Pons (tissue), 1 donor: ENCODE results near the gene KIDINS220.

ENCODE experiments used
- DNase-seq: peaks from one replicate; pipeline ENCODE4 v3.0.0-alpha.2; 2016; ENCODE audit warnings: low spot score

Gene KIDINS220

DNA sequence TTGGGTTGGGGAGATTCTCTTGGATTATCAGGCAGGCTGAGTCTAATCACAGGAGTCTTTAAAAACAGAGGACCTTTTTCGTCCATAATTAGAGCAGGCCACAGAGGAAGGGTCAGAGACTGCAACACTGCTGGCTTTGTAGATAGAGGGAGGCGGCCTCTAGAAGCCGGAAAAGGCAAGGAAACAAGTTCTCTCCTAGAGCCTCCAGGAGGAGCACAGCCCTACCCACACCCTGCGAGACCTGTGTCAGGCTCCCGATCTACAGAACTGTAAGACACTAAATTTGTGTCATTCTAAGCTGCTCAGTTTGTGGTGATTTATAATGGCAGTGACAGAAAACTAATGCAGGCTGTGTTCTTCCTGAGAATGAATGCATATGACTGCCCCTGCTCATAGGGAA is 140.2 kb downstream of the KIDINS220 start:
- DNase-seq, result no peak

DNA sequence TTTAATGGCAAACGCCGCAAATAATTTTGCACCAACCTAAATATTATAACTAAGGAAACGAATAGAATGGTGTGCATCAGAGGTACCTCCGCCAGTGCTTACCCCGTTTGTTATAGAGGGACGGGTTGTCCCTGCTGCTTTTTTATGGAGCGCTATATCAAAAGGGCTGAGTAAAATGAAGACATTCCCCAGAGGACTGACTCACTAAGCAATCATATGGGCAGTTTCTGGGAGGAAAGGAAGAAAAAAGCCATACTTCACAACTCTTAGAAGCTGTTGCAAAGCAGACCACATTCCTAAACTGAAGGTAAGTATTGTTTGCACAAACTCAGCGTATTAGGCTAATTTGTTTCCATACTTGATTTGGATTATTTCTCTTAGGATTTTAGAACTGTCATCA is 142.7 kb downstream of the KIDINS220 start:
- DNase-seq, result no peak

GRCh38 chr2:8693157-8693821 is 144.1 kb downstream of the KIDINS220 start:
- DNase-seq, result peak; percentile 24

- DNase-seq, result no peak
These were observed 144.6 kb downstream of the KIDINS220 start for GRCh38 chr2:8692783-8693156.

- DNase-seq, result no peak
These were observed 145.5 kb downstream of the KIDINS220 start for GRCh38 chr2:8691859-8692437.

- peak; percentile 30 for DNase-seq
These were observed 151.6 kb downstream of the KIDINS220 start for GRCh38 chr2:8685697-8686358.

GRCh38 chr2:8684878-8685696 is 152.3 kb downstream of the KIDINS220 start:
- no peak for DNase-seq

DNA sequence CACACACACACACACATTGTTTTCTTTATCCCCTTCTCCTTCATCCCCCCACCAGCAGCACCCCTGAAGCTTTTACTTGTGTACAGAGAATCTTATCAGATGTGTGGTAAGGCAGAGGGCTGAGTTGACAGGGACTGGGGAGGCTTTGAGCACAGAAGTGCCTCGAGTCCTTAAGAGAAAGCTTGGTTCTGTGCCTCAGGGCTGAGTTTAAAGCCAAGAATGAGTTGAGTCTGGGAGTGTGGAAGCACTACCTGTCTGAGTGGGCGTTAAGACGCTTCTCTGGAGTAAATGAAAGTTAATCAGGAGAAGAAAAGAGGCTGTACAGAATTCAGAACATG is 152.9 kb downstream of the KIDINS220 start:
- DNase-seq, result peak; percentile 60

DNA sequence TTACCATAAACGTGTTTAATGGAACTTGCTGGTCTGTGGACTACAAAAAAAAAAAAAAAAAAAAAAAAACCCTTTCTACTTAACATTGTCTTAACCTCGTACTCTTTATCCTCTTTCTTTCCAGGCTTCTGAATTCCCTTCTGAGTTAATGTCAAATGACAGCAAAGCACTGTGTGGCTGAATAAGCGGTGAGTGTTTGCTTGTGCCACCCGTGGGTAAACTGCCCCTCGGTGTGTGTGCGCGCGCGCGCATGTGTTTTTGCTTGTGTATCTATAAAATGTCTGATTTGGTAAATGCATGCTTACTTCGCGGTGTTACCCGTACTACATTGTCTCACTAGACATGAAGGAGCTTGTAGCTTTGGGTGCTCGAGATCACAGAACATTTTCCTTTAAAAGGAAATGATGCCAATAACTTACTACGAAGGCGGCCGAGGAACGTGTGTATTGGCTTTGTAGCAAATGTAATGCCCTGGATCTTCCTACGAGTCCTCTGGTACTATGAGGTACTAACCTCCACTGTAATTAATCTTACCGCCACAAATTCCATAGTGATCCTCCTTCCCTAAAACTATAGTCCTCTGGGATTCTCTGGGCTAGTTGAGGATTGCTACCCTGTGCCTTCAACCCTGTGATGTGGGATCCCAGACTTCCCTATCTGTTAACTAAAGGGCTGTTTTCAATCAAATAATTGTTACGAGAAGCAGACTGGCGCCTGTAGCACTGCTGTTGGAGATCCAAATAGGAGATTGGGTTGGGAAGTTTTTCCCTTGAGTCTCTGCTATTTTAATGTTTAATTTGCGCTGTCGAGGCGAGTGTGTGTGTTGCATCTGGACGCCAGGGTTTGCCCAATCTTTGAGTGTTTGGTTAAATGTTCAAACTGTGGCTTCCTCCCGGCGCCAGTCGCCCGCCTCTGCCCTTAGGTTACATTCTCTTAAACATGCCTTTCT is 154.4 kb downstream of the KIDINS220 start:
- DNase-seq, result peak; percentile 71

- peak; percentile 99 for DNase-seq
These were observed 155.4 kb downstream of the KIDINS220 start, which contains the start of gene ID2 for GRCh38 chr2:8681786-8682692. Gene ID2, plus strand, starts transcription at chr2:8682056. Its CDS starts 110 bp downstream, at chr2:8682166.

DNA sequence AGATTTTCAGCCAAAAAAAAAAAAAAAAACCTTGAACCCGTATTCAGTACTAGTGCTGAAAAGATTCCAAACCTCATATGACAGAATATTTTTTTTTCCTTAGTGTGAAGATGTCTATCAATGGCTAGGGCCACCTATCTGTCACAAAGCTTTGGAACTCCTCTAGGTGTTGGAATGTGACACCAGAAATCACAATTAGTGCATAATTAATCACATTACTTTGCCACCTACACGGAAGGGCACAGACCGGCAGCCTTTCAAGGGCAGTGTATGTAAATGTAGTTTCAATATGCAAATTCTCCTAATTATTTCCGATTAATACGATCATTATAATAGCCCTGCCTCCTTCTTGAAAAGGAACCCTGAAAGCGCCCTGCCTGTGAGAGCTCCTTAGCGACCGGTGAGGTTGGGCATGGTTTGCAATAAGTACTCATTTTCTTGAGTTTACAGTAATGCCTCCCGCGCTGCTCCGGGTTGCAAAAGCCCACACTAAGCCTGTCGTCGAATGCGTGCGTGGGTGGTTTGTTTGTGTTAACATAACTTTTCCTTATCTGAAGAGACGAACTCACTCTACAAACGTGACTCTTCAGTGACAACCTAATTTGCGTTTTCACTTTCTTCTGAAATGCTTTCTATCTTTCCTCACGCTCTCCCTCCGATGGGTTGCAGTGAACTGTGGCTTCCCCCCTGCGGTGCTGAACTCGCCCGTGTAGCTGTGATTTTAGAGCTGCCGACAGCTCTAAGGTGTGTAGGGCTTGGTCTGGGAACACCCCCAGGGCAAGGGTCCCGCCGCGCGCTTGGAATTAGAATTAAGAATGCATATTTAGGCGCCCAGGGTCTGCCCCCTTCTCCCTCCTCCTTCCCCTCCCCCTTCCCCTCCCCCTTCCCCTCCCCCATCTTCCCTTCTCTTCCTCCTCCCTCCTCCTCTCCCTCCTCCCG is 156.3 kb downstream of the KIDINS220 start:
- peak; percentile 72 for DNase-seq

DNA sequence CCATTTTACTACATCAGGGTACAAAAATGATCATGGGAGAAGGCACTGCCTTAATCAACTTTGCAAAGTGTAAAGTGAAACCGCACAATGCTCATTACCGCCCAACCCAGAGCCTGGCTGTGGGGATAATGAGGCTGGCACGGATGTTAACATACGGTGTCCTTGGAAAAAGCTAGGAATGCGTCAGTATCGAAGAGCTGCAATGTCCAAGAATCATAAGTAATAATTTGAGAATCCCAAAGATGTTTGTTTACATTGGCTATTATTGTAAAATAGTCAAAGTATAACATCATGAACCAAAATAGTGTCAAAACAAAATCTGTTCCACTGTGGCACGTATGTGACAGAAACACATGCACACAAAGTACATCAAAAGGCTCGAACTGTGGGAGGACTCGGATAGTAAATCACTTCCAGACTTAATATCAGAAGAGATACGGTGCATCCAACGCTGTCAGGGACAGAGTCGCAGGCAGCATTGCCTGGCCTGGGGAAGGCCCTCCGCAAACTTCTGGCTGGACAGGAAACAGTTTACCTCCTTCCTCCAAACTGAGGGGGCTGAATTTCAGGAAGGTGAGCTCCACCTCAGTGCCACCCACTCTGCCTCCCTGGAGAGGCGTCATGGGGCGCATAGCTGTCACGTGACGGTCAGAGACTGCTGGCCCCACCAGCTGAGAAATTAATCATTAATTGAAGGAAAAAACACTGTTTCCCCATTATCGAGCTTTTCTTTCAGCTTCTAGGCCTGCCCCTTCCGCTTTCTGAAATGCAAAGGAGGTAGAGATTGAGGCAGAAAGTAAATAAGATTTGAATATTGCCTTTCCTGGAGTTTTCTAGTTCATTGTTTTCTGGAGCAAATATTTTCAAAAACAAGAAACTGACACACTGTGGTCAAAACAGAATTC is 157.3 kb downstream of the KIDINS220 start:
- DNase-seq, result peak; percentile 64

GRCh38 chr2:8679567-8679826 is 157.9 kb downstream of the KIDINS220 start:
- DNase-seq, result peak; percentile 62
